Astrocyte (in vitro differentiated cells and primary cell): Measurements from ENCODE around the gene TLK2. TPM values are rescaled to one million over a fixed set of nuclear protein-coding genes. Genes with fewer than 3 reads are reported as not detected.

ENCODE experiments used
- DNase-seq: peaks from one replicate; pipeline ENCODE4 v3.0.0-alpha.2; 2010; ENCODE audit warnings: low read depth
- FAIRE-seq: peaks from 2 replicates; lab custom pipeline; 2011; peaks lifted over from hg19 to GRCh38; lab: Jason Lieb, UNC
- H2AFZ ChIP-seq: 2 replicates; pipeline ENCODE4 v1.6.0; 2012; ENCODE audit warnings: low read depth, low read length, inconsistent platforms
- H3K27ac ChIP-seq: 2 replicates; pipeline ENCODE4 v1.5.1; 2011; ENCODE audit warnings: low read depth, low read length, inconsistent platforms
- H3K27me3 ChIP-seq: 2 replicates; pipeline ENCODE4 v1.6.0; 2011; ENCODE audit warnings: low read length, inconsistent platforms; ENCODE audit not compliant: insufficient read depth
- H3K36me3 ChIP-seq: 2 replicates; pipeline ENCODE4 v1.5.1; 2011; ENCODE audit warnings: low read length, inconsistent platforms; ENCODE audit not compliant: insufficient read depth
- H3K4me1 ChIP-seq: 2 replicates; pipeline ENCODE4 v1.5.1; 2011; ENCODE audit warnings: low read length, inconsistent platforms; ENCODE audit not compliant: insufficient read depth
- H3K4me2 ChIP-seq: 2 replicates; pipeline ENCODE4 v1.6.0; 2012; ENCODE audit warnings: low read length, inconsistent platforms
- H3K4me3 ChIP-seq: 2 replicates; pipeline ENCODE4 v1.5.1; 2011; ENCODE audit warnings: low read depth, mild to moderate bottlenecking, low read length, inconsistent platforms; ENCODE audit not compliant: insufficient read depth
- H3K79me2 ChIP-seq: 2 replicates; pipeline ENCODE4 v1.6.0; 2012; ENCODE audit warnings: mild to moderate bottlenecking, low read length, inconsistent platforms; ENCODE audit not compliant: insufficient read depth
- H3K9ac ChIP-seq: 2 replicates; pipeline ENCODE4 v1.6.0; 2012; ENCODE audit warnings: mild to moderate bottlenecking, low read length, inconsistent platforms
- H3K9me3 ChIP-seq: 2 replicates; pipeline ENCODE4 v1.5.1; 2012; ENCODE audit warnings: low read depth, mild to moderate bottlenecking, low read length, inconsistent platforms; ENCODE audit not compliant: insufficient read depth
- H4K20me1 ChIP-seq: 2 replicates; pipeline ENCODE4 v1.6.0; 2012; ENCODE audit warnings: low read length, inconsistent platforms; ENCODE audit not compliant: insufficient read depth
- H3K27ac Mint-ChIP-seq: one replicate; pipeline ENCODE4 v1.8.0; 2021; ENCODE audit warnings: mild to moderate bottlenecking, mixed read lengths; ENCODE audit not compliant: unreplicated experiment
- H3K27me3 Mint-ChIP-seq: one replicate; pipeline ENCODE4 v1.8.0; 2021; ENCODE audit warnings: low read depth, mixed read lengths; ENCODE audit not compliant: unreplicated experiment
- H3K36me3 Mint-ChIP-seq: one replicate; pipeline ENCODE4 v1.8.0; 2021; ENCODE audit warnings: low read depth, mixed read lengths; ENCODE audit not compliant: unreplicated experiment
- H3K4me1 Mint-ChIP-seq: one replicate; pipeline ENCODE4 v1.8.0; 2021; ENCODE audit warnings: low read depth, mixed read lengths; ENCODE audit not compliant: unreplicated experiment
- H3K4me3 Mint-ChIP-seq: one replicate; pipeline ENCODE4 v1.8.0; 2021; ENCODE audit warnings: mild to moderate bottlenecking, moderate library complexity, mixed read lengths; ENCODE audit not compliant: unreplicated experiment
- H3K9me3 Mint-ChIP-seq: one replicate; pipeline ENCODE4 v1.8.0; 2021; ENCODE audit warnings: mild to moderate bottlenecking, mixed read lengths; ENCODE audit not compliant: unreplicated experiment
- CTCF ChIP-seq: IDR thresholded peaks from 2 replicates; pipeline ENCODE4 v1.5.1; 2011; ENCODE audit warnings: low read depth, mild to moderate bottlenecking, inconsistent platforms, low read length, moderate library complexity; ENCODE audit not compliant: insufficient read depth
- EZH2 ChIP-seq: IDR thresholded peaks from 2 replicates; pipeline ENCODE4 v1.6.1; 2012; ENCODE audit warnings: mild to moderate bottlenecking, low read length, inconsistent platforms; ENCODE audit not compliant: insufficient read depth
- total RNA-seq: library from RNA; stranded (reverse); gene quantifications from 2 replicates; pipeline ENCODE4 v1.2.1, GENCODE V29; 2021

TLK2 gene
- total RNA-seq, 1 donor from 2014 or later, result 53.0 TPM

GRCh38 chr17:62625184-62625869 is 146.7 kb downstream of the TLK2 start:
- no peak overlapping the region for H3K4me2 ChIP-seq
- H3K36me3 Mint-ChIP-seq, result peaks cover 22% of the 10 kb centered on the region
- no peaks in the 10 kb centered on the region for H3K9me3 Mint-ChIP-seq
- no peak overlapping the region for H3K27ac Mint-ChIP-seq
- peaks cover 20% of the 10 kb centered on the region for H4K20me1 ChIP-seq
- FAIRE-seq (no peak), DNase-seq (no peak)
- H3K4me1 ChIP-seq, result peaks cover 25% of the 10 kb centered on the region
- no peak overlapping the region for H3K4me3 ChIP-seq
- H2AFZ ChIP-seq, result no peak overlapping the region
- no peaks in the 10 kb centered on the region for H3K27me3 ChIP-seq
- H3K4me1 Mint-ChIP-seq, result peaks cover 20% of the 10 kb centered on the region
- H3K9me3 ChIP-seq, result no peaks in the 10 kb centered on the region
- no peak overlapping the region for H3K27ac ChIP-seq
- H3K36me3 ChIP-seq, result no peaks in the 10 kb centered on the region
- H3K4me3 Mint-ChIP-seq, result no peak overlapping the region
- peaks cover 34% of the 10 kb centered on the region for H3K79me2 ChIP-seq
- no peak for TF ChIP-seq EZH2
- no peak for TF ChIP-seq CTCF
- H3K27me3 Mint-ChIP-seq, result no peaks in the 10 kb centered on the region
- no peak overlapping the region for H3K9ac ChIP-seq

GRCh38 chr17:62625870-62626200 is 147.2 kb downstream of the TLK2 start:
- FAIRE-seq (no peak), DNase-seq (no peak)
- Histone ChIP-seq H3K4me3 (no peak overlapping the region), H3K4me1 (peaks cover 30% of the 10 kb centered on the region), H3K9ac (no peak overlapping the region), H3K36me3 (no peaks in the 10 kb centered on the region), H3K4me2 (no peak overlapping the region), H2AFZ (no peak overlapping the region), H3K27me3 (no peaks in the 10 kb centered on the region), H3K27ac (no peak overlapping the region), H4K20me1 (peaks cover 25% of the 10 kb centered on the region), H3K9me3 (no peaks in the 10 kb centered on the region), H3K79me2 (peaks cover 39% of the 10 kb centered on the region)
- no peaks in the 10 kb centered on the region for H3K9me3 Mint-ChIP-seq
- H3K27me3 Mint-ChIP-seq, result no peaks in the 10 kb centered on the region
- H3K4me1 Mint-ChIP-seq, result peaks cover 24% of the 10 kb centered on the region
- TF ChIP-seq CTCF (no peak), EZH2 (no peak)
- H3K36me3 Mint-ChIP-seq, result peaks cover 26% of the 10 kb centered on the region
- H3K27ac Mint-ChIP-seq, result peak overlapping the region; percentile 98
- peak overlapping the region; percentile 81 for H3K4me3 Mint-ChIP-seq

- Mint-ChIP-seq H3K36me3 (peaks cover 30% of the 10 kb centered on the region), H3K4me1 (peaks cover 32% of the 10 kb centered on the region), H3K9me3 (no peaks in the 10 kb centered on the region), H3K4me3 (peak overlapping the region; percentile 85), H3K27me3 (no peaks in the 10 kb centered on the region), H3K27ac (peak overlapping the region; percentile 98)
- Histone ChIP-seq H3K9ac (peak overlapping the region; percentile 97), H3K4me1 (peaks cover 37% of the 10 kb centered on the region), H3K4me2 (peak overlapping the region; percentile 99), H3K79me2 (peaks cover 49% of the 10 kb centered on the region), H4K20me1 (peaks cover 34% of the 10 kb centered on the region), H3K4me3 (peak overlapping the region; percentile 88), H3K36me3 (no peaks in the 10 kb centered on the region), H3K9me3 (no peaks in the 10 kb centered on the region), H3K27me3 (no peaks in the 10 kb centered on the region), H2AFZ (peak overlapping the region; percentile 57), H3K27ac (peak overlapping the region; percentile 95)
- TF ChIP-seq EZH2 (no peak), CTCF (no peak)
- FAIRE-seq (no peak), DNase-seq (peak; percentile 76)
These were observed 148.1 kb downstream of the TLK2 start for GRCh38 chr17:62626719-62627218.
